Medulla oblongata (tissue), 1 donor: ENCODE measurements around the gene CEP170.

ENCODE experiments used
- DNase-seq: peaks from one replicate; pipeline ENCODE4 v3.0.0-alpha.2; 2015; ENCODE audit errors: extremely low spot score

Gene CEP170

GRCh38 chr1:243254927-243255790 lies at the start of gene CEP170:
CEP170 (minus strand) TSS chr1:243255281; CDS start chr1:243225280, 30,001 bp downstream.
- DNase-seq: peak; percentile 99

GRCh38 chr1:243301059-243301458 lies 46.0 kb upstream of the CEP170 start:
- no peak for DNase-seq

- no peak for DNase-seq
These were observed 44.0 kb upstream of the CEP170 start for GRCh38 chr1:243299069-243299468.

DNA sequence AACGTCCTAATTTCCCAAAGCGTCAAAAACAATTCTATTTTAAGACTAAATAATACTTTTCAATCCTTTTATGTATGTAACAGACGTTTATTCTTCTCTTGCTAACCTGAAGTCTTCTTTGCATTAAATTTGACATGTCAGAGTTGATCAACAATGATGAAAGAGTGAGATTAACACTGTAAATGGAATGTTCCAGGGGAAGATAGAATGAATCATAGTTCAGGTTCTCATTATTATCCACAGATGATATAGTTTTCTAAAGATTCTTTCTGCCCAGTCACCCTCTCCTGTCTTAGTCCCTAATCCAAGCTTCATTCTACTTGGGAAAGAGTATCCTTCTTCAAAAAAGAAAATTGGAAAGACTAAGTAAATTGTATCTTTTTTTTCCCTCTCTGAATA lies 39.6 kb upstream of the CEP170 start:
- DNase-seq: no peak

GRCh38 chr1:243293941-243294722 lies 39.1 kb upstream of the CEP170 start:
- no peak for DNase-seq

DNA sequence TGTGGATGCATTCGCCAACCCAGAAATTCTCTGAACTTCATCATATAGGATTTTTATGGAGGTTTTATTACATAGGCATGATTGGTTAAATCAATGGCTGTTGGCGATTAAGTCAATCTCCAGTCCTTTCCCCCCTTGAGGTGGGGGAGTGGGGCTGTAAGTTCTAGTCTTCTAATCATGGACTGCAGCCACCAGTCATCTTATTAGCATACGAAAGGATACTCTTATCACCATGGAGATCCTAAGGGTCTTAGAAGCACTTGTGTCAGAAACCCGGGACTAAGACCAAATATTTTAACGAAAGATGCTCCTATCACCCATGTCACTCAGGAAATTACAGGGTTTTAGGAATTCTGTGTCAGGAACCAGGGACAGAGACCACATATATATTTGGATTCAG lies 37.0 kb upstream of the CEP170 start:
- no peak for DNase-seq

GRCh38 chr1:243291292-243291691 lies 36.2 kb upstream of the CEP170 start:
- no peak for DNase-seq

DNA sequence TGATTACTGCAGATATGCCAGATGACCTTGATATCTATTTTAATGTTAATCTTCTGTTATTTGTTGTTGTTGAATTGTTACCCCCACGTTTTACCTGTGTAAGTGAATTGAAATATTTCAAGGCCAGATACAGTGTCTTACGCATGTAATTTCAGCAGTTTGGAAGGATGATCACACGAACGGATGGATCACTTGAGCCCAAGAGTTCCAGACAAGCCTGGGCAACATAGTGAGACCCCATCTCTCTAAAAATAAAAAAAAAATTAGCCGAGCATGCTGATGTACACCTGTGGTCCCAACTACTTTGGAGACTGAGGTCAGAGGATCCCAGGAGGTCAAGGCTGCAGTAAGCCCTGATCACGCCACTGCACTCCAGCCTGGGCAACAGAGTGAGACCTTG lies 33.0 kb upstream of the CEP170 start:
- DNase-seq: no peak

- DNase-seq: peak; percentile 79
These were observed 32.6 kb upstream of the CEP170 start for GRCh38 chr1:243287652-243288051.

- DNase-seq: no peak
These were observed 32.0 kb upstream of the CEP170 start for GRCh38 chr1:243287123-243287460.

GRCh38 chr1:243286409-243287122 lies 31.5 kb upstream of the CEP170 start:
- DNase-seq: peak; percentile 35

- DNase-seq: no peak
These were observed 26.6 kb upstream of the CEP170 start for GRCh38 chr1:243281672-243282071.

GRCh38 chr1:243280571-243281129 lies 25.6 kb upstream of the CEP170 start:
- no peak for DNase-seq

DNA sequence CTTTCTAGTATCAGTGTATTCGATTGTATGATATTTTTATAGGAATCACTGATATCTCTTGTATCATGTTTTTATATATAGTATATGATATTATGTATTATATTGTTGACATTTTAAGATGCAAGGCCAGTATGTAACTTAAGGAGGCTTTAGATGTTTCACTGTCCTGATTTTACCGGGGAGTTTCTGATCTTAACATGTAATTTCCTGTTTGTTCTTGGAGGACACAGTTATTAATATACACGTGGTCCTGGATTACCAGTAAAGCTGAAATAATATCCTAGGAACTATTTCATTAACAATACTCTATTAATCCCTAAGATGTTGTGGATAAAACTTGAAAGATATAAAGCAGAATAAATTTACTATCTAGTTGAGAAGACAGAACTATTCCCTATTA lies 20.2 kb upstream of the CEP170 start:
- no peak for DNase-seq

GRCh38 chr1:243273945-243274344 lies 18.9 kb upstream of the CEP170 start:
- no peak for DNase-seq

GRCh38 chr1:243273506-243273905 lies 18.4 kb upstream of the CEP170 start:
- DNase-seq: no peak

GRCh38 chr1:243272401-243272800 lies 17.3 kb upstream of the CEP170 start:
- no peak for DNase-seq

DNA sequence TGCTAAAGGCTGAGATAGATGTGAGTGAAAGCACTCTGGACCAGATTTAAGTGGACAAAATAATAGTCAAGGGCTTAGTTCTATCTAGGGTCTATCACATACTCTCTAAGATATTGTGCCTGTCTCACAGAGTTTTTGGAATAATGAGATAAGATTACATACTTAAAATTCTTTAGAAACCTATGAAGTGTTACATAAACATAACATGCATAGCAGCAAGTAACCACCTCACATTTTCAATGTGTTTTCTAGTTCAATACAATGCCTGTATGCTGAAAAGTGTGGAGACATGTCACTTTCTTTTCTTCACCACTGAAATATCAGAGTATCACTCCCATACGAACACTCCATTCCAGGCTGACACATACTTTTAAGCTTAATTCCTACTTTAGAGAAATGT lies 16.9 kb upstream of the CEP170 start:
- no peak for DNase-seq

DNA sequence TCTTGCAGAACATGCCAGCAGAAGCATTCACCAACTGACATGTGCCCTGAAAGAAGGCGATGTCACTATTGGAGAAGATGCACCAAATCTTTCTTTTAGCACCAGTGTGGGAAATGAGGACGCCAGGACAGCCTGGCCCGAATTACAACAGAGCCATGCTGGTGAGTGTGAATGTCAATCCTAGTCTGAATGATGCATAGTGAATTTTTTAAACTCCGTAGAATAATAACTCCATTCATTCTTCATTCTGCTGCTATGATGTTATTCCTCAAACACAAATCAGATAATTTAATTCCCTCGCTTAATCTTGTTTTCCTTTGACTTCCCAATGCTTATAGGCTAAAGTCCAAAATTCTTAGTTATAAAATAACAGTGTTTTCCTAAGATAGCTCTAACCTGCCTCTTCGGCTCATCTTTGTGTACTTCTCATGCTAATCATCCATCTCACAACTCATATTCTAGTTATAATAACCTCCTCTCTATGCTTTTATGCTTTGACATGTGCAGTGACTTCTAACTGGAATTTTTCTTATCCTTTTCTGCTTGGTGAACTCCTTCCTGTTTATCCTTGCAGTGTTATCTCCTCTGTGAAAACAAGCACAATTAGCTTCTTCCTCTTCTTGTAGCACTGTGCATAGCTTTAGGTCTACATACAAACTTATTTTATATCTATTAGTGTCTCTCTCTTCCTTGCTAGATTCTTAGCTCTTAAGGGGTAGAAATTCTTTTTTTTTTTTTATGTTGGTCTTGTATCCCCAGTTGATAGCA lies 15.2 kb upstream of the CEP170 start:
- peak; percentile 40 for DNase-seq

DNA sequence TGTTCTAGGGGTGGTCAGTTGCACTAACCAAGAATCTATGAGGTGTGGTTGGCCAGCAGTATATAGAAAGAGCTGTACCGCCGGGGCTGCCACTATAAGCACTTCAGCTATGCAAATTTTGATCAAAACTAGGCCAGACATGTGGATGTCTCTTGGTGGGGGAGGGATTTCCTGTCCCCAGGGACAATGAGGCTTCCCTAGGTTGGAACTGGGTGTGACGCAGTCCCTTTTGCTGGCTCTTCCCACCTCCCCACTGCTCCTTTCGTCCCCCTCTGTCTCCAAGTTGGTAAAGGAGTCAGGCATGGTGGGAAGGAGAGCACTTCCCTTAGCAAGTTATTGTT lies 14.3 kb upstream of the CEP170 start:
- DNase-seq: no peak

GRCh38 chr1:243268751-243269460 lies 13.8 kb upstream of the CEP170 start:
- DNase-seq: no peak
